ENCODE results near the gene ZNF189.

ZNF189 gene

DNA sequence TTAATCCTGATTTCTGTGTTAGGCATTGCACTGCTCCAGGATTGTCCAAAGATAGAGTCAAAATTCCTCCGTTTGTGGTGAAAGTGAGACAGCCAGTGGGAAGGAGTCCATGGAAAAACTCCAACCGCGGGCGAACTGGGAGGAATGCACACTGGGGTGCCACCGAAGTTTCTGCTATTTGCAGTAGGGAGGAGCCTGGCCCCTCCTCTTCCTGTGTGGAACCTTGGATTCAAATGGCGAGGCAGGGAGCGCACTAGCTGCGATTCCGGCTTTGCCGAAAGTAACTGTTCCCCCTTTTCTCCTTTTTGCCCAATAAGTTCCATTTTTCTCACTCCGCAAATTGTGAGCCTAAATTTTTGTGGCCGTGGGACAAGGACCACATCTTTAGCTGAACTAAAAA lies 23.1 kb upstream of the ZNF189 start:
- no peaks in the 10 kb centered on the region for H4K20me1 ChIP-seq (ENCODE audit: insufficient read depth, low read length)
- no peak overlapping the region for H2AFZ ChIP-seq (ENCODE audit: low read depth, low read length)
- H3K4me2 ChIP-seq (ENCODE audit: insufficient read depth, low read length), result no peak overlapping the region
- ATAC-seq (ENCODE audit: insufficient read depth, low read depth), result no peak
- H3K4me3 ChIP-seq (ENCODE audit: low read depth in 1 of 2, low read length in 2 of 2), result no peak overlapping the region
- H3K4me1 ChIP-seq (ENCODE audit: insufficient read depth, low read length), result no peaks in the 10 kb centered on the region
- H3K27ac ChIP-seq (ENCODE audit: low read length), result no peak overlapping the region
- no peaks in the 10 kb centered on the region for H3K9me3 ChIP-seq (ENCODE audit: insufficient read depth, low read length, severe bottlenecking)
- DNase-seq, result no peak
- H3K27me3 ChIP-seq (ENCODE audit: insufficient read depth, low read length, poor library complexity), result no peaks in the 10 kb centered on the region
- no peaks in the 10 kb centered on the region for H3K36me3 ChIP-seq (ENCODE audit: insufficient read depth, low read length)
- no peak for TF ChIP-seq EZH2 (IDR thresholded peaks at IDR 0.05; ENCODE audit: borderline replicate concordance, low read depth, low read length, severe bottlenecking)
- TF ChIP-seq, protein P1, sequence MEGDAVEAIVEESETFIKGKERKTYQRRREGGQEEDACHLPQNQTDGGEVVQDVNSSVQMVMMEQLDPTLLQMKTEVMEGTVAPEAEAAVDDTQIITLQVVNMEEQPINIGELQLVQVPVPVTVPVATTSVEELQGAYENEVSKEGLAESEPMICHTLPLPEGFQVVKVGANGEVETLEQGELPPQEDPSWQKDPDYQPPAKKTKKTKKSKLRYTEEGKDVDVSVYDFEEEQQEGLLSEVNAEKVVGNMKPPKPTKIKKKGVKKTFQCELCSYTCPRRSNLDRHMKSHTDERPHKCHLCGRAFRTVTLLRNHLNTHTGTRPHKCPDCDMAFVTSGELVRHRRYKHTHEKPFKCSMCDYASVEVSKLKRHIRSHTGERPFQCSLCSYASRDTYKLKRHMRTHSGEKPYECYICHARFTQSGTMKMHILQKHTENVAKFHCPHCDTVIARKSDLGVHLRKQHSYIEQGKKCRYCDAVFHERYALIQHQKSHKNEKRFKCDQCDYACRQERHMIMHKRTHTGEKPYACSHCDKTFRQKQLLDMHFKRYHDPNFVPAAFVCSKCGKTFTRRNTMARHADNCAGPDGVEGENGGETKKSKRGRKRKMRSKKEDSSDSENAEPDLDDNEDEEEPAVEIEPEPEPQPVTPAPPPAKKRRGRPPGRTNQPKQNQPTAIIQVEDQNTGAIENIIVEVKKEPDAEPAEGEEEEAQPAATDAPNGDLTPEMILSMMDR (IDR thresholded peaks at IDR 0.05; ENCODE audit: borderline replicate concordance, extremely low read depth, low read length, poor library complexity, severe bottlenecking), result no peak
- H3K79me2 ChIP-seq (ENCODE audit: insufficient read depth, low read length), result no peaks in the 10 kb centered on the region
- no peak overlapping the region for H3K9ac ChIP-seq (ENCODE audit: low read depth, low read length)

DNA sequence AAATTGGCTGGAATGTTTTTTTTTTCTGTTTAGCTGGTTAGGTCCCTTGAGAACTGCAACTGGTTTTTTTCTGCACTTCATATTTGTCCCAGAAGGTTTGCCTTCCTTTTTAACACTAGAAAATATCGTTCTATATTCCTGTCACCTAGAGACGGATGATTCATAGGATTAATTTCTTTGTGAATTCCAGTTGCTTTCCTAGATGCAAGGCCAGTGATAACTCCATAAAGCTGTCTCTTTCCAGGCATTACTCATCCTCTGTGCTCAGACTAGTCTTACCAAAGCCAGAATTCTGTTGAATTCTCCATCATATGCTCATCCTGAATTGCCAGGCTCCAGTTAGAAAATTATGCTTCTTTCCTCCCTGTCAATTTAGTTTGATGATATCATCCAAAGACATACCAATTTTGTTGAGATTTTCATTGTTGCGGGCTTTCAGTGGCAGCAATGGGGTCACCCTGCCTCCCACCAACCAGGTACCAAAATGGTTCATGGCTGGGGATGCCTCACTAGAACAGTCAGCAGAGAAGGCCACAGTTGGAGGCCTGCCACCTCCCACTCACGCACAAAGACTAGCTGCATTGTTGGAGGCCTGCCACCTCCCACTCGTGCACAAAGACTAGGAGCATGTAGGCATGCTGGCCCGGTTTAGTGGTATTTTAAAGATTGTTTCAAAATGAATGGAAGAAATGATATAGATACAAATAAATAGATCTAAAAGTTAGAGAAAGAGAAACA lies 22.4 kb upstream of the ZNF189 start:
- Histone ChIP-seq H4K20me1 (ENCODE audit: insufficient read depth, low read length) (no peaks in the 10 kb centered on the region), H3K4me3 (ENCODE audit: low read depth in 1 of 2, low read length in 2 of 2) (no peak overlapping the region), H2AFZ (ENCODE audit: low read depth, low read length) (no peak overlapping the region), H3K27ac (ENCODE audit: low read length) (no peak overlapping the region), H3K79me2 (ENCODE audit: insufficient read depth, low read length) (no peaks in the 10 kb centered on the region), H3K9ac (ENCODE audit: low read depth, low read length) (no peak overlapping the region), H3K36me3 (ENCODE audit: insufficient read depth, low read length) (no peaks in the 10 kb centered on the region), H3K4me1 (ENCODE audit: insufficient read depth, low read length) (no peaks in the 10 kb centered on the region), H3K9me3 (ENCODE audit: insufficient read depth, low read length, severe bottlenecking) (no peaks in the 10 kb centered on the region), H3K27me3 (ENCODE audit: insufficient read depth, low read length, poor library complexity) (no peaks in the 10 kb centered on the region), H3K4me2 (ENCODE audit: insufficient read depth, low read length) (no peak overlapping the region)
- ATAC-seq (ENCODE audit: insufficient read depth, low read depth) (no peak), DNase-seq (no peak)
- TF ChIP-seq EZH2 (IDR thresholded peaks at IDR 0.05; ENCODE audit: borderline replicate concordance, low read depth, low read length, severe bottlenecking), result no peak
- TF ChIP-seq, protein P1 (IDR thresholded peaks at IDR 0.05; ENCODE audit: borderline replicate concordance, extremely low read depth, low read length, poor library complexity, severe bottlenecking), result no peak

DNA sequence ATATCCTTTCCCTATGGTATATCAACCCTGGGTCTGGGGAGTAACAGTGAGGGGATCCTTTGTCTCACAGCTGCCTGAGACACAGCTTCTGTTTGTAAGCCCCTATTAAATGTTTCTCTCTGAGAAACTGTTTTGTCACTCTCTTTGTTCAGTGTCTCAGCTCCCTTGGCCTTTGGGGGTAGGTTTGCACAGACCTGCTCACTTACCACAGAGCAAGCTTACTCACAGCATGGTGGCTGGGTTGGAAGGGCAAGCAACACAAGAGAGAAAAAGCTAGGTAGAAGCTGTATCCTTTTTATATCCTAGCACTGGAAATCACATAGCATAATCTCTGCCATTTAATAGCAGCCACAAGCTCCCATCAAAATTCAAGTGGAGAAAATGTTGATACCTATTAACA lies 18.4 kb upstream of the ZNF189 start:
- no peak for TF ChIP-seq EZH2 (IDR thresholded peaks at IDR 0.05; ENCODE audit: borderline replicate concordance, low read depth, low read length, severe bottlenecking)
- TF ChIP-seq, protein P1 (IDR thresholded peaks at IDR 0.05; ENCODE audit: borderline replicate concordance, extremely low read depth, low read length, poor library complexity, severe bottlenecking), result no peak
- H3K9me3 ChIP-seq (ENCODE audit: insufficient read depth, low read length, severe bottlenecking), result peaks cover 7% of the 10 kb centered on the region

More for the DNA sequence above, 18.4 kb upstream of the ZNF189 start:
- H3K4me3 ChIP-seq (ENCODE audit: low read depth in 1 of 2, low read length in 2 of 2), result no peak overlapping the region
- DNase-seq, result no peak
- no peak for ATAC-seq (ENCODE audit: insufficient read depth, low read depth)
- no peaks in the 10 kb centered on the region for H3K4me1 ChIP-seq (ENCODE audit: insufficient read depth, low read length)
- H3K4me2 ChIP-seq (ENCODE audit: insufficient read depth, low read length), result no peak overlapping the region
- H4K20me1 ChIP-seq (ENCODE audit: insufficient read depth, low read length), result no peaks in the 10 kb centered on the region
- no peaks in the 10 kb centered on the region for H3K27me3 ChIP-seq (ENCODE audit: insufficient read depth, low read length, poor library complexity)
- no peaks in the 10 kb centered on the region for H3K79me2 ChIP-seq (ENCODE audit: insufficient read depth, low read length)
- H3K36me3 ChIP-seq (ENCODE audit: insufficient read depth, low read length), result no peaks in the 10 kb centered on the region
- H3K9ac ChIP-seq (ENCODE audit: low read depth, low read length), result no peak overlapping the region
- H3K27ac ChIP-seq (ENCODE audit: low read length), result no peak overlapping the region
- no peak overlapping the region for H2AFZ ChIP-seq (ENCODE audit: low read depth, low read length)
